Adipocyte (in vitro differentiated cells): ENCODE data around the gene FLNB.

Experiments used
- DNase-seq: peaks from one replicate; pipeline ENCODE4 v3.0.0-alpha.2; 2015; ENCODE audit warnings: low read depth
- H3K27me3 ChIP-seq: replicated peaks from 2 replicates; pipeline ENCODE4 v1.7.0; 2013; ENCODE audit warnings: mild to moderate bottlenecking, low read length, moderate library complexity; ENCODE audit not compliant: control insufficient read depth, insufficient read depth
- H3K36me3 ChIP-seq: 2 replicates; pipeline ENCODE4 v1.7.0; 2013; ENCODE audit warnings: low read length, mild to moderate bottlenecking, moderate library complexity; ENCODE audit not compliant: control insufficient read depth, insufficient read depth, severe bottlenecking
- H3K4me1 ChIP-seq: 2 replicates; pipeline ENCODE4 v1.7.0; 2013; ENCODE audit warnings: mild to moderate bottlenecking, low read length, moderate library complexity; ENCODE audit not compliant: control insufficient read depth, insufficient read depth
- H3K4me3 ChIP-seq: 2 replicates; pipeline ENCODE4 v1.7.0; 2013; ENCODE audit warnings: mild to moderate bottlenecking, low read length, moderate library complexity
- H3K9ac ChIP-seq: 2 replicates; pipeline ENCODE4 v1.7.0; 2013; ENCODE audit warnings: mild to moderate bottlenecking, low read length, moderate library complexity
- H3K9me3 ChIP-seq: 2 replicates; pipeline ENCODE4 v1.7.0; 2013; ENCODE audit warnings: mild to moderate bottlenecking, low read length, moderate library complexity; ENCODE audit not compliant: control insufficient read depth

FLNB gene

GRCh38 chr3:58001086-58001467, 7.1 kb upstream of the FLNB start:
- peaks cover 18% of the 10 kb centered on the region for H3K4me1 ChIP-seq
- no peaks in the 10 kb centered on the region for H3K27me3 ChIP-seq
- no peaks in the 10 kb centered on the region for H3K9me3 ChIP-seq
- H3K36me3 ChIP-seq = no peaks in the 10 kb centered on the region
- no peak overlapping the region for H3K9ac ChIP-seq
- DNase-seq = no peak
- H3K4me3 ChIP-seq = no peak overlapping the region

DNA sequence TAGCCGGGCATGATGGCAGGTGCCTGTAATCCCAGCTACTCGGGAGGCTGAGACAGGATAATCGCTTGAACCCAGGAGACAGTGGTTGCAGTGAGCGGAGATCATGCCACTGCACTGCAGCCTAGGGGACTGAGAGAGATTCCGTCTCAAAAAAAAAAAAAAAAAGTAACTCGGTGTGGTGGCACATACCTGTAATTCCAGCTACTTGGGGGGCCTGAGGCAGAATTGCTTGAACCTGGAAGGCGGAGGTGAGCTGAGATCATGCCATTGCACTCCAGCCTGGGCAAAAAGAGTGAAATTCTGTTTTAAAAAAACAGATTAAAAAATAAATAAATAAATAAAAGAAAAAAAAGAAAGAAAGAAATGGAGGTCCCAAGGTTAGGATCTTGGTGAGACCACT, 6.2 kb upstream of the FLNB start:
- Histone ChIP-seq H3K36me3 (no peaks in the 10 kb centered on the region), H3K4me1 (peaks cover 22% of the 10 kb centered on the region), H3K4me3 (no peak overlapping the region), H3K27me3 (no peaks in the 10 kb centered on the region), H3K9ac (no peak overlapping the region), H3K9me3 (no peaks in the 10 kb centered on the region)
- DNase-seq = no peak

DNA sequence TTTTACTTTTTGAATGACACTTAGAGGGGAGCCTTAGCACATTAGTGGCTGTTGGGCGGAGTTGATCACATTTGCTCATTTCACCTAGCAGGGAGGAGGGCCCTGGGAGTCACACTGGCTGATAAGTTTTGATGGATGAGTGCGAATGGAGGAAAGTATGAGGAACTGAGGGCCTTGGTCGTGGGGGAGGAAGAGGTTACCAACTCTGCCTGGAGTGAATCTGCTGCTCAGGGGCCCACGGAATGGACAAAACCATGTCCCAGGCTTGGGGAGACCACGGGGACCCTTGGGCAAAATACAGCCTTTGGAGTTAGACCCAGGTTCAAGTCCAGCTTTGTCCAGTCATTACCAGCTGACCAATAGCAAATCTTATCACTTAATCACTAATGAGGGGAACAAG, 5.1 kb upstream of the FLNB start:
- H3K9me3 ChIP-seq = no peaks in the 10 kb centered on the region
- no peak overlapping the region for H3K4me3 ChIP-seq
- H3K36me3 ChIP-seq = no peaks in the 10 kb centered on the region
- H3K9ac ChIP-seq = no peak overlapping the region
- DNase-seq = no peak
- H3K27me3 ChIP-seq = no peaks in the 10 kb centered on the region
- H3K4me1 ChIP-seq = peaks cover 20% of the 10 kb centered on the region

- Histone ChIP-seq H3K9me3 (no peaks in the 10 kb centered on the region), H3K9ac (no peak overlapping the region), H3K4me3 (no peak overlapping the region), H3K27me3 (no peaks in the 10 kb centered on the region), H3K36me3 (no peaks in the 10 kb centered on the region), H3K4me1 (peaks cover 26% of the 10 kb centered on the region)
- DNase-seq = peak; percentile 42
Measured at GRCh38 chr3:58004973-58005372, 3.2 kb upstream of the FLNB start.

- Histone ChIP-seq H3K4me3 (no peak overlapping the region), H3K9me3 (no peaks in the 10 kb centered on the region), H3K9ac (no peak overlapping the region), H3K4me1 (peaks cover 33% of the 10 kb centered on the region), H3K36me3 (no peaks in the 10 kb centered on the region), H3K27me3 (no peaks in the 10 kb centered on the region)
- peak; percentile 66 for DNase-seq
Measured at GRCh38 chr3:58005669-58006068, 2.6 kb upstream of the FLNB start.

DNA sequence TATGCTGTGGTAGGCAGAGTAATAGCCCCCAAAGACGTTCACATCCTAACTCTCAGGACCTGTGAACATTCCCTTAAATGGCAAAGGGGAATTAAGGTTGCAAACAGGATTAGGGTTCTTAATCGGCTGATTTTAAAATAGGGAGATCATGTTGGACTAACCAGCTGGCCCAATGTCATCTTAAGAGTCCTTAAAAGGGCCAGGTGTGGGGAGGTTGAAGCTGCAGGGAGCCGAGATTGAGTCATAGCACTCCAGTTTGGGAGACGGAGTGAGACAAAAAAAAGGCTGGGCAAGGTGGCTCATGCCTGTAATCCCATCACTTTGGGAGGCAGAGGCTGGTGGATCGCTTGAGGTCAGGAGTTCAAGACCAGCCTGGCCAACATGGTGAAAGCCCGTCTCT, 1.6 kb upstream of the FLNB start:
- H3K27me3 ChIP-seq = no peaks in the 10 kb centered on the region
- no peak overlapping the region for H3K4me3 ChIP-seq
- no peak for DNase-seq
- H3K9me3 ChIP-seq = no peaks in the 10 kb centered on the region
- H3K36me3 ChIP-seq = no peaks in the 10 kb centered on the region
- peaks cover 41% of the 10 kb centered on the region for H3K4me1 ChIP-seq
- H3K9ac ChIP-seq = no peak overlapping the region

DNA sequence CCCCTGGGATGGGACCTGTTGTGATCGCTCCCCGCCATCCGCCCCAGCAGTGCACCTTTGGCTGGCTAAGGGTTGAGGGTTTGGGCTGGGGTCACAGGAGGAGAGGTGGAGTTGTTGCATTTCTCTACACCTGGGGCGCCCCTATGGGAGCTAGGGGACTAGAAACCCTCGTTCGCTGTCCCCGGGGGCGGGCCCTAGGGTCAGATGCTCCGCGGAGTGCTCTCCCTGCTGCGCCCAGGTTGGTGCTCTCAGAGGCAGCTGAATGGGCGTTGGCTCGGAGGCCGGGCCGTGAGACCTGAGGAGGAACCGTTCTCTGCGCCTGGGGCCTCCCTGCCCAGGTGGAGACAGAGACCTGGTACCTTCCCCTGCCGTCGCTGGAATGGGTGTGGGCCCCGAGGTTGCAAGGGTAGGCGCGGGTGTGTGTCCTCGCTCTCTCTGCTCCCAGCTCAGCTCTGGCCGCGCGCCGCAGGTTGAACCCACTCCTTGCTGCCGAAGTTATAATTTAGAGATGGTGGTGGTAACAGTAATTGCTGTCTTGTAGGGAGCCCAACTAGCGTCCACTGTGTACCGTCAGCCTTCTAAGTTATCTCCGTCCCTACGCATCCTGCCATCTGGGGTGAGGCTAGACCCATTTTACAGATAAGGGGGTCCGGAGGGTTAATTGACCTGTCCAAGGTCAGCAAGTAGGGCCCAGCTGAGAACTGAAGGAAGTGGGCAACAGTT, 965 bp downstream of the FLNB start:
- no peaks in the 10 kb centered on the region for H3K36me3 ChIP-seq
- H3K4me1 ChIP-seq = peaks cover 54% of the 10 kb centered on the region
- no peaks in the 10 kb centered on the region for H3K9me3 ChIP-seq
- no peaks in the 10 kb centered on the region for H3K27me3 ChIP-seq
- peak; percentile 50 for DNase-seq
- peak overlapping the region; percentile 99 for H3K4me3 ChIP-seq
- H3K9ac ChIP-seq = peak overlapping the region; percentile 96

DNA sequence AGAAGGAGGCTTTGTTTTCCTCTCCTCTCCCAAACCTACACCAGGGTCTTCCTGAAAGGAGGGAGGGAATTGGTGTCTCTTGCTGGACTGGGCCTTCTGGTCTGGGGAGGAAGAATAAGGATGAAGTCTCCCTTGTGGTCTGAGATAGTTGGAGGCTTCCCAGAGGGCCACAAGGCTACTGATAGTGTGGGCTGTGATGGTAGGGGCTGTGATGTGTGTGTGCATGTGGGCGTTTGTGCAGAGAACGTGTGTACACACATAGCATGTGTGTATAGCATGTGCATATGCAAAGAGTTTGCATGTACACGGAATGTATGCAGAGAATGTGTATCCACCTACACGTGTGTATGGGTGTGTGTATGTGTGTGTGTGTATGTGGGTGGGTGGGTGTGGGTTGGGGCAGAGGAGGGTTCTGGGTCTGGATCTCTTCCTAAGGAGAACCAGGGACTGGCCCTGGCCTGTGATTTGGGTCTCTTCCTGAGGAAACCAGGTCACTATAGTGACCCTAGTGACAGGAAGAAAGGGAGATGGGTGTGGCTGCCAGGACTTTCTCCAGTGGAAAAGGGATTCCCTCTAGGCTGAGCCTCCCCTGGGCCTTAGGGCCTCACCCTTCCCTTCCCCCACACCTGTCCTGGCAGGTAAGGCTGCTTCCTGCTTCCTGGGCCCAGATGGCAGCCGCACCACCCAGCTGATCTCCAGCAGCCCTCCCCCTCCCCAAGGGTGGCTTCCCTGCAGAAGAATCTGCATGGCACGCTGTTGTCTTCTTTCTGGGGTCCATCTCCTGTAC, 1.7 kb downstream of the FLNB start:
- H3K4me1 ChIP-seq = peaks cover 59% of the 10 kb centered on the region
- H3K36me3 ChIP-seq = no peaks in the 10 kb centered on the region
- peak overlapping the region; percentile 99 for H3K4me3 ChIP-seq
- H3K9me3 ChIP-seq = no peaks in the 10 kb centered on the region
- H3K9ac ChIP-seq = peak overlapping the region; percentile 96
- H3K27me3 ChIP-seq = no peaks in the 10 kb centered on the region
- no peak for DNase-seq

- DNase-seq = peak; percentile 62
- Histone ChIP-seq H3K36me3 (no peaks in the 10 kb centered on the region), H3K4me3 (peak overlapping the region; percentile 99), H3K9me3 (no peaks in the 10 kb centered on the region), H3K27me3 (no peaks in the 10 kb centered on the region), H3K4me1 (peaks cover 56% of the 10 kb centered on the region), H3K9ac (peak overlapping the region; percentile 96)
Measured at GRCh38 chr3:58010562-58010961, 2.3 kb downstream of the FLNB start.

GRCh38 chr3:58011580-58011979, 3.4 kb downstream of the FLNB start:
- Histone ChIP-seq H3K4me1 (peaks cover 52% of the 10 kb centered on the region), H3K36me3 (no peaks in the 10 kb centered on the region), H3K4me3 (peak overlapping the region; percentile 99), H3K27me3 (no peaks in the 10 kb centered on the region), H3K9ac (no peak overlapping the region), H3K9me3 (no peaks in the 10 kb centered on the region)
- no peak for DNase-seq

GRCh38 chr3:58012302-58012701, 4.1 kb downstream of the FLNB start:
- Histone ChIP-seq H3K4me1 (peaks cover 51% of the 10 kb centered on the region), H3K4me3 (no peak overlapping the region), H3K27me3 (no peaks in the 10 kb centered on the region), H3K9ac (no peak overlapping the region), H3K36me3 (no peaks in the 10 kb centered on the region), H3K9me3 (no peaks in the 10 kb centered on the region)
- DNase-seq = no peak
